NK-92 (cell line): ENCODE results near the gene YY1.

Experiments used
- DNase-seq: peaks from one replicate; lab custom pipeline; 2025; ENCODE audit not compliant: unreplicated experiment; lab: John Stamatoyannopoulos, UW

Gene YY1

GRCh38 chr14:100332071-100332639, 93.2 kb downstream of the YY1 start:
- DNase-seq = no peak
